Activated CD8-positive, alpha-beta T cell treated with anti-CD3 and anti-CD28 coated beads, Interleukin-2, amount 10 ng/mL, durations not matched to agents 7 days and 5 days (primary cell): ENCODE data around the gene ZNF728. TPM values are rescaled to one million over a fixed set of nuclear protein-coding genes. Genes with fewer than 3 reads are reported as not detected.
"Not testable (repeated sequence)": the region's sequence is repeated elsewhere in the genome, so short reads cannot be mapped to it uniquely, and the experiment has no call there.

Experiments used
- ATAC-seq: fragments of 150-1000 bp; cut with Tn5 transposase; one replicate; pipeline ENCODE4 v1.10.0; 2021; ENCODE audit warnings: moderate library complexity
- CTCF ChIA-PET: fragments of 350-600 bp; sonication (Branson Sonifier 250); formaldehyde crosslinking; loops from one replicate; lab custom pipeline; 2021; ENCODE audit warnings: antibody characterized with exemption; lab: Charles Lee
- POLR2A ChIA-PET: fragments of 350-600 bp; sonication (Branson Sonifier 250); formaldehyde crosslinking; loops from one replicate; lab custom pipeline; 2021; ENCODE audit warnings: antibody characterized with exemption; lab: Charles Lee
- DNase-seq: peaks from one replicate; pipeline ENCODE4 v3.0.0-alpha.2; 2020
- H3K27ac Mint-ChIP-seq: one replicate; pipeline ENCODE4 v1.8.0; 2021; ENCODE audit warnings: mild to moderate bottlenecking, mixed read lengths
- H3K27me3 Mint-ChIP-seq: one replicate; pipeline ENCODE4 v1.8.0; 2021; ENCODE audit warnings: low read depth, mixed read lengths
- H3K36me3 Mint-ChIP-seq: one replicate; pipeline ENCODE4 v1.8.0; 2021; ENCODE audit warnings: low read depth, mixed read lengths
- H3K4me1 Mint-ChIP-seq: one replicate; pipeline ENCODE4 v1.8.0; 2021; ENCODE audit warnings: low read depth, mixed read lengths
- H3K4me3 Mint-ChIP-seq: one replicate; pipeline ENCODE4 v1.8.0; 2021; ENCODE audit warnings: mild to moderate bottlenecking, mixed read lengths
- H3K9me3 Mint-ChIP-seq: one replicate; pipeline ENCODE4 v1.8.0; 2022; ENCODE audit warnings: mixed read lengths; ENCODE audit not compliant: insufficient read depth
- total RNA-seq, 2 experiments: library from RNA; stranded (reverse); gene quantifications; one replicate each; pipeline ENCODE4 v1.2.3, GENCODE V29; 2021

Gene ZNF728
- not detected for total RNA-seq

- no peak for ATAC-seq
- POLR2A ChIA-PET: no interaction called here
Measured at GRCh38 chr19:23002690-23003422, at the start of gene ZNF728. ZNF728 (minus strand) TSS chr19:23003176; CDS start chr19:23003030, 146 bp downstream.

GRCh38 chr19:23052349-23052748 is 49.4 kb upstream of the ZNF728 start:
- DNase-seq (no peak), ATAC-seq (no peak)
- Mint-ChIP-seq H3K27me3 (no peaks in the 10 kb centered on the region), H3K4me3 (no peak overlapping the region), H3K27ac (no peak overlapping the region), H3K36me3 (no peaks in the 10 kb centered on the region), H3K9me3 (peaks cover 55% of the 10 kb centered on the region), H3K4me1 (no peaks in the 10 kb centered on the region)
- ChIA-PET CTCF (no interaction called here), POLR2A (no interaction called here)

More at GRCh38 chr19:23002690-23003422, at the start of gene ZNF728:
- Mint-ChIP-seq H3K27ac (no peak within 1 kb of the TSS), H3K4me1 (no peaks in the 10 kb centered on the region), H3K36me3 (no peaks in the 10 kb centered on the region), H3K4me3 (no peak within 1 kb of the TSS), H3K9me3 (peaks cover 33% of the 10 kb centered on the region), H3K27me3 (no peaks in the 10 kb centered on the region)
- no peak for DNase-seq
- CTCF ChIA-PET: no interaction called here

GRCh38 chr19:23049256-23049655 is 46.3 kb upstream of the ZNF728 start:
- H3K4me3 Mint-ChIP-seq: no peak overlapping the region
- no peaks in the 10 kb centered on the region for H3K27me3 Mint-ChIP-seq
- no peaks in the 10 kb centered on the region for H3K36me3 Mint-ChIP-seq
- ATAC-seq (no peak), DNase-seq (no peak)
- peaks cover 45% of the 10 kb centered on the region for H3K9me3 Mint-ChIP-seq
- POLR2A ChIA-PET: no interaction called here
- no peak overlapping the region for H3K27ac Mint-ChIP-seq
- H3K4me1 Mint-ChIP-seq: no peaks in the 10 kb centered on the region
- CTCF ChIA-PET: no interaction called here

GRCh38 chr19:23046743-23047142 is 43.8 kb upstream of the ZNF728 start:
- ATAC-seq (no peak), DNase-seq (no peak)
- Mint-ChIP-seq H3K4me3 (no peak overlapping the region), H3K9me3 (peaks cover 46% of the 10 kb centered on the region), H3K36me3 (no peaks in the 10 kb centered on the region), H3K27me3 (no peaks in the 10 kb centered on the region), H3K4me1 (no peaks in the 10 kb centered on the region), H3K27ac (no peak overlapping the region)
- CTCF ChIA-PET: no interaction called here
- POLR2A ChIA-PET: no interaction called here

- ChIA-PET POLR2A (no interaction called here), CTCF (no interaction called here)
- Mint-ChIP-seq H3K27ac (no peak overlapping the region), H3K36me3 (no peaks in the 10 kb centered on the region), H3K4me1 (no peaks in the 10 kb centered on the region), H3K27me3 (no peaks in the 10 kb centered on the region), H3K4me3 (no peak overlapping the region), H3K9me3 (peaks cover 43% of the 10 kb centered on the region)
- ATAC-seq (no peak), DNase-seq (no peak)
Measured at GRCh38 chr19:23033721-23034120, 30.7 kb upstream of the ZNF728 start.

GRCh38 chr19:23015660-23016059 is 12.7 kb upstream of the ZNF728 start:
- Mint-ChIP-seq H3K27me3 (no peaks in the 10 kb centered on the region), H3K9me3 (peaks cover 53% of the 10 kb centered on the region), H3K36me3 (no peaks in the 10 kb centered on the region), H3K27ac (no peak overlapping the region), H3K4me1 (no peaks in the 10 kb centered on the region), H3K4me3 (no peak overlapping the region)
- ATAC-seq (no peak), DNase-seq (no peak)
- POLR2A ChIA-PET: no interaction called here
- CTCF ChIA-PET: no interaction called here

GRCh38 chr19:22994957-22995356 is 8.0 kb downstream of the ZNF728 start:
- H3K4me3 Mint-ChIP-seq, H3K4me1 Mint-ChIP-seq, H3K27me3 Mint-ChIP-seq, ATAC-seq, DNase-seq, H3K36me3 Mint-ChIP-seq, CTCF ChIA-PET, H3K27ac Mint-ChIP-seq, POLR2A ChIA-PET: not testable (repeated sequence)
- peaks cover 54% of the 10 kb centered on the region for H3K9me3 Mint-ChIP-seq

- no peak overlapping the region for H3K27ac Mint-ChIP-seq
- H3K36me3 Mint-ChIP-seq: peaks cover 8% of the 10 kb centered on the region
- H3K4me3 Mint-ChIP-seq: no peak overlapping the region
- H3K27me3 Mint-ChIP-seq: no peaks in the 10 kb centered on the region
- H3K9me3 Mint-ChIP-seq: peaks cover 50% of the 10 kb centered on the region
- ChIA-PET CTCF (no interaction called here), POLR2A (no interaction called here)
- H3K4me1 Mint-ChIP-seq: no peaks in the 10 kb centered on the region
- ATAC-seq (no peak), DNase-seq (no peak)
Measured at GRCh38 chr19:22976248-22976647, 26.7 kb downstream of the ZNF728 start.

- H3K4me1 Mint-ChIP-seq, POLR2A ChIA-PET, H3K27me3 Mint-ChIP-seq, H3K4me3 Mint-ChIP-seq, DNase-seq, H3K27ac Mint-ChIP-seq, ATAC-seq, H3K36me3 Mint-ChIP-seq, CTCF ChIA-PET: not testable (repeated sequence)
- peaks cover 46% of the 10 kb centered on the region for H3K9me3 Mint-ChIP-seq
Measured at GRCh38 chr19:22975546-22976136, 27.3 kb downstream of the ZNF728 start.

- CTCF ChIA-PET: no interaction called here
- no peaks in the 10 kb centered on the region for H3K27me3 Mint-ChIP-seq
- no peaks in the 10 kb centered on the region for H3K36me3 Mint-ChIP-seq
- no peak overlapping the region for H3K4me3 Mint-ChIP-seq
- H3K27ac Mint-ChIP-seq: no peak overlapping the region
- DNase-seq (no peak), ATAC-seq (no peak)
- no peaks in the 10 kb centered on the region for H3K4me1 Mint-ChIP-seq
- POLR2A ChIA-PET: no interaction called here
- peaks cover 64% of the 10 kb centered on the region for H3K9me3 Mint-ChIP-seq
Measured at GRCh38 chr19:22945560-22945959, 57.4 kb downstream of the ZNF728 start.

GRCh38 chr19:22935151-22935550 is 67.8 kb downstream of the ZNF728 start:
- H3K27ac Mint-ChIP-seq: no peak overlapping the region
- no peak overlapping the region for H3K4me3 Mint-ChIP-seq
- H3K4me1 Mint-ChIP-seq: no peaks in the 10 kb centered on the region
- ChIA-PET POLR2A (no interaction called here), CTCF (no interaction called here)
- H3K27me3 Mint-ChIP-seq: no peaks in the 10 kb centered on the region
- H3K9me3 Mint-ChIP-seq: peaks cover 22% of the 10 kb centered on the region
- ATAC-seq (no peak), DNase-seq (no peak)
- H3K36me3 Mint-ChIP-seq: no peaks in the 10 kb centered on the region

GRCh38 chr19:22927576-22927975 is 75.4 kb downstream of the ZNF728 start:
- H3K9me3 Mint-ChIP-seq, H3K36me3 Mint-ChIP-seq, DNase-seq, H3K27ac Mint-ChIP-seq, H3K4me1 Mint-ChIP-seq, H3K4me3 Mint-ChIP-seq, POLR2A ChIA-PET, H3K27me3 Mint-ChIP-seq, ATAC-seq, CTCF ChIA-PET: not testable (repeated sequence)
